Measurements from ENCODE around the gene PSMG4.

DNA sequence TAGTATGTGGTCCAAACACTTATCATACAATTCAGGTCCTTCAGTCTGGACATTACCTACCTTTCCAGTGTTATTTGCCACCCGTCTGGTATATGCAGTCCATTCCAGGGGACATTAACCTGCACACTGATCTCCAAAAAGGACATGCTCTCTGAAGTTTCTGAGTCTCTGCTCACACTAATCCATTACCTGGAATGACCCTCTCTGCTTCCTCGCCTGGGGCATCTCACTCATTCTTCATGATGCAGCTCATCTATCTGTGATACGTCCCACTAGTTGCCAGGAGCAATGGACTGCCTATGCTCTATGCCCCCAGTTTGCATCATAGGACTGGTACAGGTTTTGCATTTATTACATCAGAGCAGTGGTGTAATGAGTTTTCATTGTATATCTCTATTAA lies 25.4 kb upstream of the PSMG4 start:
- TF ChIP-seq POLR2A (IDR thresholded peaks at IDR 0.05) (no peak), POLR2AphosphoS5 (IDR thresholded peaks at IDR 0.05; ENCODE audit: insufficient read depth in 1 of 2, low read depth in 1 of 2) (no peak)
- TF ChIP-seq, protein P1, sequence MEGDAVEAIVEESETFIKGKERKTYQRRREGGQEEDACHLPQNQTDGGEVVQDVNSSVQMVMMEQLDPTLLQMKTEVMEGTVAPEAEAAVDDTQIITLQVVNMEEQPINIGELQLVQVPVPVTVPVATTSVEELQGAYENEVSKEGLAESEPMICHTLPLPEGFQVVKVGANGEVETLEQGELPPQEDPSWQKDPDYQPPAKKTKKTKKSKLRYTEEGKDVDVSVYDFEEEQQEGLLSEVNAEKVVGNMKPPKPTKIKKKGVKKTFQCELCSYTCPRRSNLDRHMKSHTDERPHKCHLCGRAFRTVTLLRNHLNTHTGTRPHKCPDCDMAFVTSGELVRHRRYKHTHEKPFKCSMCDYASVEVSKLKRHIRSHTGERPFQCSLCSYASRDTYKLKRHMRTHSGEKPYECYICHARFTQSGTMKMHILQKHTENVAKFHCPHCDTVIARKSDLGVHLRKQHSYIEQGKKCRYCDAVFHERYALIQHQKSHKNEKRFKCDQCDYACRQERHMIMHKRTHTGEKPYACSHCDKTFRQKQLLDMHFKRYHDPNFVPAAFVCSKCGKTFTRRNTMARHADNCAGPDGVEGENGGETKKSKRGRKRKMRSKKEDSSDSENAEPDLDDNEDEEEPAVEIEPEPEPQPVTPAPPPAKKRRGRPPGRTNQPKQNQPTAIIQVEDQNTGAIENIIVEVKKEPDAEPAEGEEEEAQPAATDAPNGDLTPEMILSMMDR (IDR thresholded peaks at IDR 0.05): no peak
